G401.6 (cell line): ENCODE data around the gene TMEFF2.

Experiments used
- FAIRE-seq: peaks from 2 replicates; lab custom pipeline; 2012; peaks lifted over from hg19 to GRCh38; lab: Jason Lieb, UNC

TMEFF2 gene

DNA sequence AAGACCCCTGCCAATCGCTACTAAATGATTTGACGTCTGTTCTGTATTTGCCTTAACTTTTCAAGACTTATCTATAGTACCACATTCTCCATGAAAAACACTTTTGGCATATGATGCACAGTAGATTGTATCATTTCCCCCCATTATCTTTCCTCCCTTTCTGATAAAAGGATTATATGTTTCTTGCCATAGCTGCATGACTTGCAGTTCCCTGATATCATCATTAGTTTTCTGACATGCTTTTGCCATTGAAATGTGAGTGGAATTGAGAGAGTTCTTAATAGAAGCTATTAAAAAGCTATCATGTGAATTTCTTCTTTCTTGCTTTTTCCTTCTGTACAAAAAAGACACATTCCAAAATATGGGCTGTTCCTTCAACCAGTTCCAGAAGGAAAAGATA lies 130.3 kb downstream of the TMEFF2 start:
- no peak for FAIRE-seq

DNA sequence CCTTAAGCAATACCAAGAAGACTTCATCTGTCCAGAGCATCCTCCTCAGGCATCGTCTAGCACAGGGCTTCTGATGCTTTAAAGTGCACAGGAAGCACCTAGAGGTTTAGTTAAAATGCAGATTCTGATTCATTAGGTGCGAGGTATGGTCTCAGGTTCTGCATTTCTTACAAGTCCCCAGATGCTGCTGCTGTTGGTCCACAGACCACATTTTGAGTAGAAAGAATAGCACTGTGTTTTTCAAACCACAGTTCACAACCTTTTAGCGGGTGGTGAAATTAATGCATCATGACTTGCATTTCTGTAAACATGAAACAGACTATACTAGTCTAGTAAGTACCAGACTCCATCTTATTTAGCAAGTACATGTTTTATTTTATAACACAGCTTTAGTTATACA lies 134.6 kb downstream of the TMEFF2 start:
- FAIRE-seq, result no peak

DNA sequence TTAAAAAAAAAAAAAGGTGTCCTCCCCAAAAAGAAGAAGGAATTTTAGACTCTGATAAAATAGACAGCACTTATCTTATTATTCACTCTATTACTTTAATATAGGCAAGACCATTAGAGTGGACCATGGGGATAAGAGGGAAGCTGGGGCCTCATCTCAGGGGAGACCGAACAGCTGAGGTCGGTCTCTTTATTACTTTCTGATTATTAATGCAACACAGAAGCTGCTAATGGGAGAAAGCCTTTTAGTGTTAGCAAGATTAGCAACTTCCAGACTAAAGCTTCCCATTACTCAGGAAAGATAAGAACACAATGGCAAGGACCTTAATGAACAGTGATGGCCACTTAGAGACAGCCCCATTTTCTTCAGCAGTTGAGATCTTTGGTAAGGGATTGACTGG lies 135.5 kb downstream of the TMEFF2 start:
- no peak for FAIRE-seq

DNA sequence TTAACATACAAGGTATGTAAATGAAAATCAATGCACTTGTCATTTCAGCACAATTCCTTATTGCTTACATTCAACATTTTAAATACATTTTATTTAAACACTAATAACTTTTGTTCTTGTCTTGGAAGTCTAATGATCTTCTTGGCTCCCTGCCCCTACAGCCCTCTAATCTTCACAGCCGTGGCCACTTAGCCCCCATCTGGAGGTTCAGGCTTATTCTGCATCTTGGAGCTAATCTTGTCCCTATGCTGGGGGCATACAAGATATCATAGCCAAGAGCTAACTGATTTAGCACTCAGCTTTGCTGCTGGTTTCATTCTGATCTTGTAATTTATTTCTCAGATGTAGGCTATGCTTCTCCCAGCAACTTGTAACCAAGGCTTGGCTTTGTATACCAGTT lies 140.8 kb downstream of the TMEFF2 start:
- no peak for FAIRE-seq

DNA sequence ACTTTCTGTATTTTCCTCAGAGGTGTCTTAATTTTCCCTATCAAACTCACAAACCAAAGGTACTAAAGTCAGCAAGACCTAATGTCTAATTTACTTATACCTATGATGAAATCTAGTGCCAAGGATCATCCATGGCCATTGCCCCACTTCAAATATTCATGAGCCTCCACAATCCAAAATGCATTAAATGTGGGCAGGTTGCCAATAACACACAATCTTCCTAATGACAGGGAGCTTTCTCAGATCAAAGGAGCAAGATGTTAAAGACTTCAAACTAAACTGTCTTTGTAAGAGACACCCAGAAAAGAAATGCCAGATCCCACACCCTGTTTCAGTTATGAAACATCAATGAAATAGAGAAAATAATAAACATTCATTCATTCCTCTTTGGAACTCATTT lies 143.2 kb downstream of the TMEFF2 start:
- no peak for FAIRE-seq

DNA sequence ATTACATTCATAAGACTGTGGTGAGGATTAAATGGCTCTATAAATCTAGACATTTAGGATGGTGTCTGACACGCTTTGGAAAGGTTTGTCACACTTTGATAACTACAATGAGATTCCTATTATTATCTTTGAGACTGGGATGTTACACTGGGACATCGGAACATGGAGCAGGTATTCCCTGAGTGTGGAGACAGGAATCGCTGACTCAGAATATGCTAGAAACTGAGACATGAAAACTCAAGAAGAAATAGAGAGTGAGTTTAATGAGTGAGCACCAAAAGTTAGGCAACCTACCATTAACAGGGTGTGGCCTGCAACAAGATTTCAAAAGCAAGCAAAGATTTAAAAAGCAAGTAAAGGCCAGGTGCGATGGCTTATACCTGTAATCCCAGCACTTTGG lies 145.4 kb downstream of the TMEFF2 start:
- no peak for FAIRE-seq

DNA sequence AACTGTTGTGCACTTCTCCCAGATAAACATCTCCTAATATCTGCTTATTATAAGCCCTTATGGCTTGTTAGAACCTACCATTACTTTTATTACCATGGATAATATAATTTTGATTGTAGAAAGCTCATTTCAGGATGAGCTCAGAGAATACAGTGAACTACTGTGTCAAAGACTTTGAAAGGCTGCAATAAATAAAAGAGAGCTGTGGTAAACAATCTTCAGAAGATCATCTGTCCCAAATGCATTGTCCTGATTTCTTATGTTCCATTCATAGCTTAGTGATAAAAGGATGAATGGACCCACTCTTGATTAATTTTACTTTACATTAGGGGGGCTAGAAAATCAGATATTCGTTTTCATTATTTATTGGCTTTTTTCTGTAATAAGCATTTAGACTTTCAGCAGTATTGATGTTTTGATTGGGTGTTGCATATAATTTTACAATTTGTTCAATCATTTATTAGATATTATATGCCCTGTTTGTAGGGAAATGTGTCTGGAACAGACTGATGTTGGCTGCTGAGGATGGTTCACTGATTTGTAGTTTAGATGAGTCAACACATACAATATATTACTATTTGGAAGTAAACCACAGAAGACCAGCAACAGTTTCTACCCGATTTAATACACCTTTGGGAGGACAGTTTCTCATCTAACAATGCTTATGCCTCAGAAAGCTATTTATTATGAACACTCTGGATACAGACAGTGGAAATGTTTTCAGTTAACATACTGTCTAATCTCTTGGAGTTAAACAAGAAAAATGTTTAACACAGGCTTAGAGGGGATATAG lies 147.2 kb downstream of the TMEFF2 start:
- FAIRE-seq, result no peak

DNA sequence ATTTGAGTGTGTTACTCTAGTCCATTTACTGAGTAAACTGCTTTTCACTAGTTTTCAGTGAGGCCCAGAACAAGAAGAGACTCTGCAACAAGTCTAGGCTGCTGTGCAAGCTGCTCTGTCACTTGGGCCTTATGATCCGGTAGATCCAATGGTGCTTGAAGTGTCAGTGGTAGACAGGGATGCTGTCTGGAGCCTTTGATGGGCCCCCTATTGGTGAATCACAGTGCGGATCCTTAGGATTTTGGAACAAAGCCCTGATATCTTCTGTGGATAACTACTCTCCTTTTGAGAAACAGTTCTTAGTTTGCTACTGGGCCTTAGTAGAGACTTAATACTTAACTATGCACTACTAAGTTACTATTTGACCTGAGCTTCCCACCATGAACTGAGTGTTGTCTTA lies 150.2 kb downstream of the TMEFF2 start:
- FAIRE-seq, result no peak

DNA sequence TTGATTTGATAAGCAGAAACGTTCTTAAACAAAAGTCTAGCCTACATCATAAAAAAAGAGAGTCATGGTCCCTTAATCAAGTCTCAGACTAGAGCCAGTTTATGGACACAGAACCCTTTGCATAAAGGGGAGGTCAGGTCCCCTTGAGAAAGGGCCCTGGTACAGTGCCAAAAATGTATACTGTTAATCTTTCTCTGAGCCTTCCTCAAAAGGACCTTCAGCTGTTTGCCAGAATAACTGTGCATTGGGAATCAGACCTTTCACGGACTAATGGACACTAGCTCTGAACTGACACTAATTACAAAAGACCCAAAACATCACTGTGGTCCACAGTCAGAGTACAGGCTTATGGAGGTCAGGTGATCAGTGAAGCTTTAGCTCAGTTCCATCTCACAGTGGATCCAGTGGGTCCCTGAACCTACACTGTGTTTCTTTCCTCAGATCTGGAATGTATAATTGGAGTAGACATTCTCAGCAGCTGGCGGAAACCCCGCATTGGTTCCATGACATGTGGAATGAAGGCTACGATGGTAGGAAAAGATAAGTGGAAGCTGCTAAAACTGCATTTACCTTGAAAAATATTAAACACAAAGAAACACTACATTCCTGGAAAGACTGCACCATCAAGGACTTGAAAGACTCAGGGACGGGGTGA lies 151.4 kb downstream of the TMEFF2 start:
- no peak for FAIRE-seq

DNA sequence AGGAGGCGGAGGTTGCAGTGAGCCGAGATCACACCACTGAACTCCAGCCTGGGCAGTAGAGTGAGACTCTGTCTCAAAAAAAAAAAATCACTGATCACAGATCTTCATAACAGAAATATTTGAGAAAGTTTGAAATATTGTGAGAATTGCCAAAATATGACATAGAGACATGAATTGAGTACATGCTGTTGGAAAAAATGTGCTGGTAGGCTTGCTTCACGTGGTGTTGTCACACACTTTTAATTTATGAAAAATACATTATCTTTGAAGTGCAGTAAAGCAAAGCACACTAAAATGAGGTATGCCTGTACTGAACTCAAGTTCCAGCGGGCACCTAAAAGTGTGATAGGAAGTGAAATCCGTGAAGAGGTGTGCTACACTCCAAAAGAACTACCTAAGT lies 152.6 kb downstream of the TMEFF2 start:
- FAIRE-seq, result no peak

DNA sequence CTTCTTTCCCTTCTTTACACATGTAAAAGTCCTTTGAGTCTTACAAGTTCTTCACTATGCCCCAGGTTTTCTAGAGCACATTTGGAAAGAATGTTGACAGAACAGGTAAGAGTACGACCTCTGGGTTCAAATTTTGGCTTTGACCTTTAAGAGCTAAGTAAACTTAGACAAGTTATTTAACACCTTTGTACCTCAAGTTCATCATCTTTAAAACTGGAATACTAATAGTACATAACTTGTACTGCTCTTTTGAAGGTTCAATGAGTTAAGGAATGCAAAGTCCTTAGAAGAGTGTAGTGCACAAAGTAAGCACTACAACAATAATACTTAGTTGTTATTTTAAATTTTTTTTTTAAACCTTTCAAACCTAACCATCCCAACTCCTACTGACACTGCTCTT lies 156.6 kb downstream of the TMEFF2 start:
- no peak for FAIRE-seq

DNA sequence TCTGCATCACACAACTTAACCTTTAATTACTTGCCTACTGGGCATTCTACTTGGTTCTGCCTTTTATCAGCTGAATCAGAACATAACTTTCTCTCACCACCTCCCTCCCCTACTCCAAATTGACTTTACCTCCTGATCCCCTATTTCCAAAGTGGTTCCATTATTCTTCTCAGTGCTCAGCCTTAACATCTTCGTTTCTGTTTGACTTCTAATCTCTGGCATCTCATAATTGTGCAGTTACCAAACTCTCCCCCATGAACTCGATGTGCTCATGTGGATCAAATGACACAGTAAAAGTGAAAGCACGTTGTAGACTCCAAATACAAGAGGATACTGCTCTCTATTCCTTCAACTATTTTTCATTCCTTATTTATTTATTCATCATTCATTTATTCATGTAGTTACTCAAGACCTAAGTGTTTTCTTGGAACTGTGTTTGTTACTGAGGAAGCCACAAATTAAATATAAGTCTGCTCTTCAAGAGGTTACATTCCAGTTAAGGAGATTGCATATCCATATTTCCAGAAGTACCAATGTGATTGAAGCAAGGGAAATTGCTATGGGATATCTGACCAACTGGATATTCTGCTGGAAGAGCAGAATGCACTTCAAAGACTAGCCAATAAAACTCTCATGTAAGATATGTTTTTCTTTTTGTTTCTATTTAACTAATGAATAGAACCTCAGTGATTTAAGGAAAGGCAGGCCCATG lies 158.8 kb downstream of the TMEFF2 start:
- no peak for FAIRE-seq

DNA sequence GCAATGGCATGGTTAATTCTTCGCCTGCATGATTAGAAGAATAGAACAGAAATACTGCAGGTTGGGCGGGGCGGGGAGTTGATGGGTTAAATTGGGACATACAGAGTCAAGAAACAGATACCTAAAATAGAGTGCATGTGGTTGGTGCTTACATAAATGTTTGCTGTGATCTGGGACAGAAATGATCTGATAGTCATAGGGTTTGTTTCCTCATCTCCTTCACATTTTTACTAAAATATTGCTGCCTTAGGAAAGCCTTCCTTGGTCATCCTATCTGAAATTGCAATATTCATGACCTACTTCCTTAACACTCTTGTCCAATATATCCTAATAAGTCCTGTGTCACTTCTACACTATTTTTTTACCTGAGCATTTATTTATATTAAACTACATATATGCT lies 163.9 kb downstream of the TMEFF2 start:
- no peak for FAIRE-seq

DNA sequence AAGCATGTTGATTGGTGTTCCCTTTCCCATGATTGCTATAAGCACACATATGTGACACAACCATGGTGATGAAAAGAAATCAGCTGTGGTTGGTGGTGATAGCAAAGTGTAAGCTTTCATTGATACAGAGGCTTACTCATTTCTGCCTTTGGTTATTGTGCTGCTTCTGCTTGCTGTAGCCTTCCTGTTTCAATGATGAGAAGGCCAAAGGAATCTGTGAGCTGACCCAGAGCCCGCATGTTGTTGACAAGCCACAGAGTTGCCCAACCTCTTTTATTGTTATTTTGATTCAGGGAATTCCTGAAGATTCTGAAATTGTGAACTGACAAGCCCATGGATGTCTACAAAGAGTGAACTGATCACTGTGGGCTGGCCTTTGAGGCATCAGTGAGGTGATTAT lies 164.4 kb downstream of the TMEFF2 start:
- FAIRE-seq, result no peak

DNA sequence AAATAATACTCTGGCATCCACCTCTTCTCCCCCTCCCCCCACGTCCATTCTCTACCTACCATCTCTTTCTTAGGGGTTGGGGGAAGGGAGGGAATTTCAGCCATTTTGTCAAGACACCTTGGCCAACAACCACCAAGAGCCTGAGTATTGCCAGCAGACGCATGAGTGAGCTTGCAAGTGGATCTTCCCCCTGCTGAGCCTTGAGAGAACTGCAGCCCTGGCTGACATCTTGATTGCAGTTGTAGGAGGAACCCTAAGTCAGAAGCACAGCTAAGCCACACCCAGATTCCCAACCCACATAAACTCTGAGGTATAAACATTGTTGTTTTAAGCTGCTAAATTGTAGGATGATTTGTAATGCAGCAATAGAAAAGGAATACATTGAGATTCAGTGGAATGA lies 165.6 kb downstream of the TMEFF2 start:
- FAIRE-seq, result no peak

DNA sequence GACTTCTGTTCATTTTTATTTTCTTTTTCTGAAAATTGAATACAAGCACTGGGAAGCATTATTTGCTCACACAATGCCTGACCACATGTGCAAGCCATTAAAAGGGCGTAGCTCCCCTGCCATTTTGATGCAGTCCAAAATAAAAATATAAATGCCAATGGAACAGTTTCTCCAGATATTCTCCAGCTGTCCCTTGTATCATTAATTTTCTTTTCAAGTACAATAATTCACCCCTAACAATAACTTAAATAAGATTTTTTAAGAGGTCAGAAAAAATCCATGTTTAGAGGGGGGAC lies 168.0 kb downstream of the TMEFF2 start:
- no peak for FAIRE-seq

DNA sequence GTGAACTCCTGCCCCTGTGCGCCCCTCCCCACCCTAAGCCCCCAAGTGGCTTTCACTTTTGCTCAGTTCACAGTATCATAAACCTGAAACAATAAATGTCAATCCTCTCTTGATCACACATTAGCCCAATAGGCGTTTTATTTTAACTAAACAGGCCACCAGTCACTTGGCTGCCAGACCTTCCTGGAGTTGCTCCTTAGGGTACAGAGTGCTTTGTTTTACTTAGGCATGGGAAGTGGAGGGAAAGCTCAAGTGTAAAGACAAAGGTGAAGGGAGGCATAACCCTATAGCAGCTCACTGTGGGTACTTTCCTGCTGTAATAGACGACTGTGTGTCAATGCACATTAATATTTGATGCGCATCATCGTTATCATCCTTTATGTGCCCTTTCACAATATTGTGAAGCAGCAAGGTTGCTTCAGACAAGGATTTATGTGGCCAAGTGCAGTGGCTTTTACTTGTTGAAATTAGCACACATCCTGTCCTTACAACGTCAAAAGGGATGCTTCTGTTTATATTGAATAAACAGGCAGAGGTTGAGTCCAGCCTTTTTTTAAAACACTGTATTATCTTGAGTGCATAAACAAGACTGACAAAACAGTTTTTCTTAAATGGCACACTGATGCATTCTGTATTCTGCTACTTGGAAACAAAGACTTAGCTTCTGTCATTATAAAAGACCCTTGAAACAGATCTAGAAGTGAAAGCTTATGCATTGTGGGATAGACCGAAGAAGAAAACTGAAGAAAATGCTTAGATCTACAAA lies 168.5 kb downstream of the TMEFF2 start:
- no peak for FAIRE-seq

DNA sequence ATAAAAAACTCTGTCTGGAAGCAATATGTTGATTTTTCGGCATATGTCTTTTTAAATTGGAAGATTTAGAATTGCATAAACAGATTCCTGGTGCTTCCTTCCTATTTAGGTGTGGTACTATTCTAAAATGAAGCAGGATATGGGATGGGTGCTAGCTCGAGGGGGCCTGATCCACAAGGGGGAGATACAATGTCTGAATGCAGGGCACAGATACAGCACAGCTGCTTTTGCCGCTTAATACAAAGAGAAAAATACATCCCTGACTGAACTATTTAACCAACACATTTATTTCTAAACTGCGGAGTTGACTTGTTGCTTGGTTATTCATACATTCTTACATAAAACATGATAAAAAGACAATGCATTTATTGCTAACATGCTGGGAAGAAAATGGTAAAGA lies 169.1 kb downstream of the TMEFF2 start:
- no peak for FAIRE-seq

DNA sequence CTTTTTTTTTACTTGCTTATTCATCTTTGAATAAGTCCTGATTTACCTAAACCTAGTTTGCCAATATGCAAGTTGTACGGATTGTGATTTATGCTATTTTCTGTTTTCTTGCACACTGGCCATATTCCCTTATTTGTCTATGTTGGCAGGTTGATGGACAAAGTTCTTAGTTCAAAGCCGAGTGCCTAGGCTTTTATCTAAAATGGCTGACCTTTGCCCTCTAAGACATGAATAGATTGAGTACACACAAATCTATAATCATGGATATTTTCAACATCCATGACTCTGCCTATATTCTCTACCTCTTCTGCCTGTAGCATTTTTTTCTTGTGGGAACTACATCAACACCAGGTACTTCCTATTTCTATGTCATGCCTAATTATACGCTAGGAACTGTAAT lies 171.7 kb downstream of the TMEFF2 start:
- no peak for FAIRE-seq

DNA sequence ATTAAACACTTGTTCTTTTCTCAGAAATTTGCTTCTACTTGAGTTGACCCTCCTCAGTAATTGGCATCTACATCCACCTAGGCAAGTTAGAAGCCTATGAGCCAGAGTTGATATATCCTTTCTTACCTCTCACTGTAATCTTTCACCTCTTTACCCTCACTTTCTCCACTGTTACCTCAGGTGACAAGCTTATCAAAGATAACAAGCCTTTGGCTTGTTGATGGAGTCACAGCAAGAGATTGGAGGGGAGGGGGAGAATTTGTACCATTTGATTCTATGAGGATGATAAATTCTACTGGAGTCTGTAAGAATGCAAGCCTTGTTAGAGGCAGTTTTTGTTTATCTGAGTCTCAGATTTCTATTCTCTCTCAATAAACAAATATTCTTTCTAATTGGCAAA lies 176.9 kb downstream of the TMEFF2 start:
- FAIRE-seq, result no peak

DNA sequence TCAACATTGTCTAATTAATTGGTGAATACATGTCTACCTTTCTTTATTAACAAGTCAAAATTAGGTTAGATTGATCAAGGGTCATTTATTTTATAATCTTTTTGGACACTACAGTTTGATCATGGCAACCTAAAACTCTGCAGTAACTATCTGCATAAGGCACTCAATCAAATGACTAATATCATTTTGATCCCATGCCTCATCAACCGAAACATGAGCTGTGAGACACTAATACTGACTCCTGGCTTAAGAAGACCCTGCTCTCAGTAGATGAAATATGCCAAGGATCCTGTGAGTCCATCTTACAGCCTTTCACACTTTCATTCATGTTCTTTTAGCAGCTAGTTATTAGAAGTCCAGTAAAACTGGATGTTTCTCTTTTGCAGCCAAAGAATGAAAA lies 178.5 kb downstream of the TMEFF2 start:
- no peak for FAIRE-seq

DNA sequence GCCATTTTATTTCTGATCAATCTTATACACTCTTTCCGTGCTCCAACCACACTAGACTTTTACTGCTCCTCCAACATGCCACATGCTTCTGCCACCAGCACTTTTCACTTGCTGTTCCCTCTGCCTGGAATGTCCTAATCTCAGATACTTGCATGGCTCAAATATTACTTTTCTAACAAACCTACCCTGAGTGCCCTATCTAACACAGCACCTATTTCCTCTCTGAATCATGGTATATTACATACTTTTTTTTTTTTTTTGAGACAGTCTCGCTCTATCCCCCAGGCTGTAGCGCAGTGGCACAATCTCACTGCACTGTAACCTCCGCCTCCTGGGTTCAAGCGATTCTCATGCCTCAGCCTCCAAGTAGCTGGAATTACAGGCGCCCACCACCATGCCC lies 181.5 kb downstream of the TMEFF2 start:
- no peak for FAIRE-seq

DNA sequence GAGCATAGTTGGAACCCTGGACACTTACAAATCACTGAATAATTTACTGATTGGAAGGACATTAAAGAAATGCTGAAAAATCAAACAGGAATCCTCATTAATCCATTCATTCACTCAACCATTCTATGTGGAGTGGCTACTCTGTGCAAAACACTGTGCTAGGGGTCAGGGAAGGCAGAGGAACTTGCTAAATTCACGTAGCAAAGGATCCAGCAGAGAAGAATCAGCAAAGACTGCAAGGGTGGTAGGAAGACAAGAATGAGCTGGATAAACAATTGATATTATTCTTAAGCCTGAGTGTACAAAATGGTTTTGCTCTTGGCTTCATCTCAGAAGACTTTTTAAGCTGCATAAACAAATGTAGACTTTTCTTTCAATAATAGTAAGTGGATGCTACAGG lies 183.5 kb downstream of the TMEFF2 start:
- FAIRE-seq, result no peak
